Pulmonary artery endothelial cell (primary cell): ENCODE measurements around the gene NES. TPM values are rescaled to one million over a fixed set of nuclear protein-coding genes. Genes with fewer than 3 reads are reported as not detected.

Source experiments
- DNase-seq: peaks from one replicate; pipeline ENCODE4 v3.0.0-alpha.2; 2011; ENCODE audit warnings: low read depth, low spot score
- total RNA-seq: library from RNA; depleted of rRNA; stranded (reverse); fragments of >200 nt; gene quantifications from 2 replicates; pipeline ENCODE4 v1.2.3, GENCODE V29; 2014

The NES gene
- total RNA-seq, 1 donor from 2014 or later = 285 TPM

DNA sequence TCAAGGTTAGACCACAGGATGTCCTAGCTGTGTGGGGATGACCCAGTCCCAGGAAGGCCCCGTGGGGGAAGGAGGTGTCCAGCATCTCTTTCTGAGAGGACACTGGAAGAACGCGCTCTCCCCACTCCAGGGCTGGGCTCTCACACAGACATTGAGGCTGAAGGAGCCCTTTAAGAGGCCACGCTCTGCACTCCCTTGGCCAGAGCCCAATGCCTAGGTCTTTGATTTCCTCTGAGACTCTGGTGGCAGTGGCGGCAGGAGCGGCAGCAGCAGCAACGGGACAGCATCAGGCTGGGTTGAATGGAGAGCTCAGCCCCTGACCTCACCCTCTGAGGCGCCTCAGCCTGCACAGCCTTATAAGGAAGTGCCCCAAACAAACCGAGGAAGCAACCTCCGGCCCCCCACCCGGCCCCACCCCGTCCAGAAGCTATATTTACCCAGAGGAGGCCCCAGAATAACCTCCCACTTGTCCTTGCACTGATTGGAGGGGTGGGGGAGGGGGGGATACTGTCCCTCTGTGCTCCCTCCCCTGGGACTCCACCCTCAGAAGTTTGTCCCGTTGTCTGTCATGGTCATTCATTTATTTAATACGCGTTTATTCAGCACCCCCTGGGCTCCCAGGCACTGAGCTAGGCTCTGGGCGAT, 12.3 kb downstream of the NES start:
- no peak for DNase-seq

GRCh38 chr1:156664046-156664766, 13.0 kb downstream of the NES start:
- no peak for DNase-seq

DNA sequence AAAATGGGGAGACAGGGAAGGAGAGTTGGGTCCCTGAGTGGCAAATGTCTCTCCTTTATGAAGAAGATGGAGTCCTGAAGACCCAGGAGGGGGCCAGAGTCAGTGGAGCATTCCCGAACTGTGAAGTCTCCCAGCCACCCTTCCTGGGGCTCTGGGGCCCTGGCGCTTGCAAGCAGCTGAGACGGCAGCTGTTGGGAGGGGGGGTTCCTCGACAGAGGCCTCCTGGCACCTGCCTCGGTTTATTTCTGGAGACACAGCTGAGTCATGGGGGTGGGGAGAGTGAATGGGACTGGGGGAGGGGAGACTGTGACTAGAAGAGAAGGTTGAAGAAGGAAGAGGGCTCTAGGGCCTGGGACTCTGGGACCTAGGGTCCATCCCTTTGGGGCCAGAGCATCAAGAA, 14.0 kb downstream of the NES start:
- no peak for DNase-seq

- DNase-seq = no peak
Observed at GRCh38 chr1:156662800-156663055, 14.5 kb downstream of the NES start.

GRCh38 chr1:156662005-156662799, 15.0 kb downstream of the NES start:
- DNase-seq = no peak

DNA sequence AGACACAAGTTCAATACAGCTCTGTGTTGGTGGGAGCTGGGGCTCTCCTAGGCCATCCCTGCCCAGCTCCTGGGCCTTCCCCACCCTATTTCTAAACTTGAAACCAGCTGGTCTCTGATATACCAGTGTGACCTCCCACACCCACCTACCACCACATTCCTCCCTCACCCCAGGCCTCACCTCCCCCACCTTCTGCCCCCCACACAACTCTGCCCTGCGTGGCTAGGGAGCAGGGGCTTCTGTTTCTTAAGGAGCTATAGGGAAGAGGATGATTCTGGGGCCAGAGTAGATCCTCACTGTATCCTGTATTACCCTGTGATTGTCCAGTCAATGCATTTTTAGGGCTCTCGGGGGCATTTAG, 16.5 kb downstream of the NES start:
- no peak for DNase-seq

GRCh38 chr1:156659988-156660751, 17.0 kb downstream of the NES start:
- DNase-seq = peak; percentile 93

GRCh38 chr1:156659661-156659987, 17.6 kb downstream of the NES start:
- DNase-seq = no peak

GRCh38 chr1:156658945-156659574, 18.1 kb downstream of the NES start:
- DNase-seq = no peak

- DNase-seq = no peak
Observed at GRCh38 chr1:156658496-156658895, 18.7 kb downstream of the NES start.

DNA sequence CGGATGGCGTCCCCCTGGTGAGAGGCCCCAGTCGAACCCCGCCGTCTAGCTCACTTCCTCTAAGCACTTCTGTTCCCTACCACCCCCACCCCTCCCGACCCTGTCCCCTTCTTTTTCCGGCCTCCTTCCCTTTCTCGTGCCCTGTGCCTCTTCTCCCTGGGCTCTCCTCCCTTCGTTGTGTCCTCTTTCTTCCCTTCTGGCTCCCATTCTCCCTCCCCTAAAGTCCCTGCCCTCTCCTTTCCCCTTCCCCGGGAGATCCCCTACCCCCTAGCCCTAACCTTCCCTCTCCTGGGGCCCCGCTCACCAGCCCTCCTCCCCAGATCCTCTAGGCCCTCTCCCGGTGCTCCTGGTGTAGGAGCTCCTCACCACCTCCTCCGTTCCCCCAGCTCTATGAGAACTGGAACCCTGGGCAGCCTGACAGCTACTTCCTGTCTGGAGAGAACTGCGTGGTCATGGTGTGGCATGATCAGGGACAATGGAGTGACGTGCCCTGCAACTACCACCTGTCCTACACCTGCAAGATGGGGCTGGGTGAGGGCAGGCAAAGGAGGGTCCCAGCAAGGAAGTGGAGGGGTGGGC, 19.4 kb downstream of the NES start:
- no peak for DNase-seq

- DNase-seq = no peak
Observed at GRCh38 chr1:156656806-156657740, 20.1 kb downstream of the NES start.

GRCh38 chr1:156655904-156656516, 21.2 kb downstream of the NES start:
- DNase-seq = no peak

GRCh38 chr1:156655151-156655903, 21.9 kb downstream of the NES start:
- no peak for DNase-seq

- no peak for DNase-seq
Observed at GRCh38 chr1:156654700-156655099, 22.5 kb downstream of the NES start.

GRCh38 chr1:156652992-156653355, 24.2 kb downstream of the NES start:
- no peak for DNase-seq

DNA sequence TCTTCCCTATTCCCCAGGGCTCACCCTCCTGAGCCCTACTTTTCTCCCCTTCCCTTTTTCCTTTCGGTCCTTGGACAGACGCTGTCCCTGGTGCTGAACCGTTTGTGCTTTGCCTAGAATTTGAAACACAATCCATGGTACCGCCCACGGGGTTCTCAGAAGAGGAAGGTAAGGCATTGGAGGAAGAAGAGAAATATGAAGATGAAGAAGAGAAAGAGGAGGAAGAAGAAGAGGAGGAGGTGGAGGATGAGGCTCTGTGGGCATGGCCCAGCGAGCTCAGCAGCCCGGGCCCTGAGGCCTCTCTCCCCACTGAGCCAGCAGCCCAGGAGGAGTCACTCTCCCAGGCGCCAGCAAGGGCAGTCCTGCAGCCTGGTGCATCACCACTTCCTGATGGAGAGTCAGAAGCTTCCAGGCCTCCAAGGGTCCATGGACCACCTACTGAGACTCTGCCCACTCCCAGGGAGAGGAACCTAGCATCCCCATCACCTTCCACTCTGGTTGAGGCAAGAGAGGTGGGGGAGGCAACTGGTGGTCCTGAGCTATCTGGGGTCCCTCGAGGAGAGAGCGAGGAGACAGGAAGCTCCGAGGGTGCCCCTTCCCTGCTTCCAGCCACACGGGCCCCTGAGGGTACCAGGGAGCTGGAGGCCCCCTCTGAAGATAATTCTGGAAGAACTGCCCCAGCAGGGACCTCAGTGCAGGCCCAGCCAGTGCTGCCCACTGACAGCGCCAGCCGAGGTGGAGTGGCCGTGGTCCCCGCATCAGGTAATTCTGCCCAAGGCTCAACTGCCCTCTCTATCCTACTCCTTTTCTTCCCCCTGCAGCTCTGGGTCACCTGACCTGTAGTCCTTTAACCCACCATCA, 24.8 kb downstream of the NES start:
- no peak for DNase-seq

DNA sequence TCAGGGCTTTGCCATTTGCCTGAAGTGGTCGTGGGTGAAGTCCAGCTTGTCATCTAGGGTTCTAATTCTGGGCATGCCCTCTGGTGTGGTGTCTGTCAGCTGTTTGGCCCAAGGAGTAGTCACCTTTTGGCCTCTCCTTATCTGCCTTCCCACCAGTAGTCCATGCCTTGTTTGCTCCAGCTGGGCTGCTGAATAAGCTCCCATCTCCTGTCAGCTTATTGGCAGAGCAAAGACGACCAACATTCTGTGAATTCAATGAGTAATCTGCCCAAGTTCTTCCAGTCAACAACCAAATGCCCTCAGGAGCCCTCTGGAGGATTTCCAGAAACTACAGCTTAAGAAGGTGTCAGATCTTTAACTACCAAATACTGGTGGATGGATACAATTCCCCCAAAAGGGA, 28.3 kb downstream of the NES start:
- DNase-seq = no peak
